ENCODE measurements around the gene KCNH6.

GRCh38 chr17:63555500-63556156, 32.5 kb downstream of the KCNH6 start:
- TF ChIP-seq CTCF (IDR thresholded peaks at IDR 0.05), result no peak
- no peak for TF ChIP-seq POLR2A (IDR thresholded peaks at IDR 0.05)
- no peak for TF ChIP-seq POLR2AphosphoS5 (IDR thresholded peaks at IDR 0.05)
